GM18505 (cell line): Measurements from ENCODE around the gene CRHR1.
"Not testable (repeated sequence)": the region's sequence is repeated elsewhere in the genome, so short reads cannot be mapped to it uniquely, and the experiment has no call there.

Experiments used
- ATAC-seq: cut with Tn5 transposase; IDR thresholded peaks from one replicate; pipeline ENCODE4 v1.9.1; 2021; ENCODE audit not compliant: unreplicated experiment
- POLR2A ChIP-seq: IDR thresholded peaks from 4 replicates; pipeline ENCODE4 v1.6.1; 2011; ENCODE audit warnings: borderline replicate concordance; ENCODE audit not compliant: insufficient read depth, insufficient read length; ENCODE audit errors: extremely low read depth

Gene CRHR1

DNA sequence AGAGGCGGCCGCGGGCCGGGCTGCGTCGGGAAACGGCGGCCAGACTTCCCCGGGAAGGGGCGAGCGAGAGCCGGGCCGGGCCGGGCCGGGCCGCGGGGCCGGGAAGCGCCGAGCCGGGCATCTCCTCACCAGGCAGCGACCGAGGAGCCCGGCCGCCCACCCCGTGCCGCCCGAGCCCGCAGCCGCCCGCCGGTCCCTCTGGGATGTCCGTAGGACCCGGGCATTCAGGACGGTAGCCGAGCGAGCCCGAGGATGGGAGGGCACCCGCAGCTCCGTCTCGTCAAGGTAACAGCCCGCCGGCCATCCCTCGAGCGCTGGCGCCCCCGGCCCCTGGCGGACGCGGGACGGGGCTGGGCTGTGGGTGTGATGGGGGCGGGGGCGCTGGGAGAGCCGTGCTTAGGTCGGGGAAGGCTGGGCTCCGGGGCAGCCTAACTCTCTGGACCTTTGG, at the start of gene CRHR1:
TSS of gene CRHR1 (plus strand) at position 28 of the 448 bp plus-strand sequence. CDS start at position 253, 225 bp downstream.
- no peak for TF ChIP-seq POLR2A
- no peak for ATAC-seq

DNA sequence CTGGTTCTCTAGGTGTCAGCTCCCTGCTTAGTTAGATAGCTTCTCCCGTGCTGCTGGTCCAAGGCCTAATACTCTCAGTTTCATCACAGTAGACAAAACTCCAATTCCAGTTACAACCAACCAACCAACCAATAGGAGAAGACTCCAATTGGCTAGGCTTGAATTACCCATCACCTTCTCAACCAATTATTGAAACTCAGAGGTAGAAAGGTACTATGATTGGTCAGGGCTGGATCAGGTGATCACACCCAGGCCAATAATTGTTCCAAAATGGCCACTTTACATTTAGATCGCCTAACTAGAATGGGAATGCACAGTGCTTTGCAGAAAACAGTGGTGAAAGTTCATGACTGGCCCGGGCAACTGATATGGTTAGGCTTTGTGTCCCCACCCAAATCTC, 49.5 kb upstream of the CRHR1 start:
- no peak for ATAC-seq
- TF ChIP-seq POLR2A = no peak

DNA sequence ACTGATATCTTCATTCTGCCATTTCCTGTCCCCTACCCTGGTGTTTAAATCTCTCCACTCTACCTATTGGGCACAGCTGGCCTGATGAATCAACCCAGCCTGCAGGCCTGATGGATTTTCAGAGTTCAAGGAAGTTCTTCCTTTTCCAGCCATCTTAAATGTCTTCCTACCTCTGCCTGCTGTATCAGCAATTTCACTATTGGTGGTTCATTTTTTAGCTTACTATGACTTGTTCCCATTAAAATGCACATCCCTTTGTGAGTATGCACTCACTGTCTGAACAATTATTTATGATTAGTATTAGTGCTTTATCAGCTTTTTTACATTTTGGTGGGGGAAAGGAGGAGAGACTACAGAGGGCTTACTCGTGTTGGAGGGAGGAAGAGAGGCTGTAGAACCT, 48.6 kb upstream of the CRHR1 start:
- TF ChIP-seq POLR2A = no peak
- ATAC-seq = no peak

DNA sequence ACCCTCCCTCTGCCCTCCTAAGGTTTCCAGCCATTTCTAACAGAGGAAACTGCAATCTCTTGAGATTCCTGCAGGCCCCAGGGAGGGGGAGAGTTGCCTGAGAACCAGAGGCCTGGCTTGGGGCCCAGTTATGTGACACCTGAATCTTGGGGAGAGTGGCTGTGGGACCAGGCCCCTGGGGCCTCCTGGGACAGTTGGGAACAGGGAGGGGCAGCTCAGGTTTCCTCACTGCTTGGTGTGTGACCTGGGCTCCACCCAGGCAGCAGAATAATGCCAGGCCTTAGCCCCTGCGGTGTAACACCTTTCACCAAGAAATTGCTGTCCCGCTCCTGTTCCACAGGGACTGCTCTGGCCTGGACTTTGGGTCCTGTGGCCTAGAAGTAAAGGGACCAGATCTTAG, 44.3 kb upstream of the CRHR1 start:
- TF ChIP-seq POLR2A = no peak
- no peak for ATAC-seq

DNA sequence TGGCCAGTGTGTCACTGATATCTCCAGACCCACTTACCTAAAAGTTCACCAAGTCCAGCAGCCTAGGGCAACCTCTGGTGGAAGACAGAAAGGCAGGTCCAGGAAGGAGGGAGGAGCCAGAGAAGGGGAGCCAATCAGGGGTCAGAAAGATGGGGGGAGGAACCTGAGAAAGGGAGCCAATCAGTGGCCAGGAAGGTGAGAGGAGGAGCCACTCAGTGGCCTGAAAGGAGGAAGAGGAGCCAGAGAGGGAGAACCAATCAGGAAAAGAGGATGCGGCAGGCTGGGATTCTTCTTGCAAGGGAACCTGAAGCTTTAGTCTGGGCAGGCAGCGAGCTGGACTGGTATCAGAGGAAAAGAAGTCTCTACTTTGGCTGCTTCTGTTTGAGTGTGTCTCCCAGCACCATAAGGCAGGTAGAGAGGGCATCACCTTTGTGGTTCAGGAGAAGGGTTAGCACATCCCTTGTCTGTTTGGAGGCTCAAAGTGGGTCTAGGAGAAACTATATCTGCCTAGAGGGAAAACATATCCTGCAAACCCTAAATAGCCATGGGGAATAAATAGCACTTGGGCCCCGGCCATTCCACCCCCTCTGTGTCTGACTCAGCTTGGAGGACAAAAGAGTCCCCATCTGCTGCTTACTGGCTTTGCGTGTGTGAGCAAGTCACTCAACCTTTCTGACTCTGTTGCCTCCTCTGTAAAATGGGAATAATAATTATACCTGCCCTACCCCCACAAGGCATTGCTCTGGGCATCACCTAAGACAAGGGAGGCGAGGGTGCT, 43.4 kb upstream of the CRHR1 start:
- TF ChIP-seq POLR2A = no peak
- no peak for ATAC-seq

DNA sequence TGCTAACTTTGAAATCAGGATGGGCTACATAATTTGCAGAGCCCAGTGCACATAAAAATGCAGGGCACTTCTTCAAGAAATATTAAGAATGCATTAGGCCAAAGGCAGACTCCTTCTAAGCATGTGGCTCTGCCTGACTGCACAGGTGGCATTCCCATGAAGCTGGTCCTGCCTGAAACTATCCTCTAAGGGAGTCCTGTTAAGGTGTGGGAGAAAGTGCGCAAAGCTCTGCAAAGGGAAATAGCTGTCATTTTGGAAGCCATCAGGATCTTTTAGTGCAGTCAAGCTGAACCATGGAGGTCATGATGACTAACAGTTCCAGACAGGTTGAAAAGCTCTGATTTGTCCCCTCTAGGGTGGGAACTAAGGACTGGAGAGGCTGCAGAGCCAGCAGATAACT, 41.9 kb upstream of the CRHR1 start:
- ATAC-seq = no peak
- no peak for TF ChIP-seq POLR2A

DNA sequence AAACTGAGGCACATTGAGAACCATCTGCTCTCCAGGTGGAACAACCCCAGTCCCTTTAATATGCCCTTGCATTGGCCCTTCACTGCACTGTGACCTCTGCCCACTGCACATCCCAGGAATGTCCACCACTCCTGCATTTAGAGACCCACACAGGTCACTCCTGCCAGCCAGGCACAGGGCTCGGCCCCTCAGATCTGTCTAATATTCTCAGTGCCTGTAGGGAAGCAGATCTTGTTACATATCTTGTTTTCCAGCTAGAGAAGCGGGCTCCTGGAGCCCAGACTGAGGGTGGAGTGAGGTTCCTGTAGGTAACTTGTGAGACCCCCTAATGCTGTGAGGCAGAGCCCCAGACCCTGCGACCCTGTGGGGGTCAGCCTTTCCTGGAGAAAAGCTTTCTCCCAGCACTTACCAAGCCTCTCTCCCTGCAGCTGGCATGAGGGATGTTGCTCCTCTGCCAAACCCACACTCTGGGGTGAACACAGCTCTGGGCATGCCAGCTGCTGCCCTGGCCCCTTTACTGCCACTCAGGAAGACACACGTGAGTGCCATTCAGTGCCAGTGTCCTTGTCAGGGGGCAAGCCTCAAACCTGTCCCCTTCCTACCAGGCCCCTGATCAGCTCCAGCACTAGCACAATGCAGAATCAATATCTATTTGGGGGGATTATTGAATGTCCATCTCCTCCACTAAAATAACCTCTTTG, 40.3 kb upstream of the CRHR1 start:
- ATAC-seq = no peak
- no peak for TF ChIP-seq POLR2A

DNA sequence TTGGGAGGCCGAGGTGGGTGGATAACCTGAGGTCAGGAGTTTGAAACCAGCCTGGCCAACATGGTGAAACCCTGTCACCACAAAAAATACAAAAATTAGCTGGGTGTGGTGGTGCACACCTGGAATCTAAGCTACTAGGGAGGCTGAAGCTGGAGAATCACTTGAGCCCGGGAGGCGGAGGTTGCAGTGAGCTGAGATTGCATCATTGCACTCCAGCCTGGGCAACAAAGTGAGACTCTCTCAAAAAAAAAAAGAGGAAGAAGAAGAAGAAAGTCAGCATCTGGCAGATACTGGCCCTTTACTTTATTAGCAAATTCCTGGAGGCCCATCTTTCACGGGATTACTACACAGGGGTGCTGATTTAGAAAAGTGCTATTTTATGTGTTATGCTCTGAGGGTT, 39.3 kb upstream of the CRHR1 start:
- not testable (repeated sequence) for ATAC-seq

DNA sequence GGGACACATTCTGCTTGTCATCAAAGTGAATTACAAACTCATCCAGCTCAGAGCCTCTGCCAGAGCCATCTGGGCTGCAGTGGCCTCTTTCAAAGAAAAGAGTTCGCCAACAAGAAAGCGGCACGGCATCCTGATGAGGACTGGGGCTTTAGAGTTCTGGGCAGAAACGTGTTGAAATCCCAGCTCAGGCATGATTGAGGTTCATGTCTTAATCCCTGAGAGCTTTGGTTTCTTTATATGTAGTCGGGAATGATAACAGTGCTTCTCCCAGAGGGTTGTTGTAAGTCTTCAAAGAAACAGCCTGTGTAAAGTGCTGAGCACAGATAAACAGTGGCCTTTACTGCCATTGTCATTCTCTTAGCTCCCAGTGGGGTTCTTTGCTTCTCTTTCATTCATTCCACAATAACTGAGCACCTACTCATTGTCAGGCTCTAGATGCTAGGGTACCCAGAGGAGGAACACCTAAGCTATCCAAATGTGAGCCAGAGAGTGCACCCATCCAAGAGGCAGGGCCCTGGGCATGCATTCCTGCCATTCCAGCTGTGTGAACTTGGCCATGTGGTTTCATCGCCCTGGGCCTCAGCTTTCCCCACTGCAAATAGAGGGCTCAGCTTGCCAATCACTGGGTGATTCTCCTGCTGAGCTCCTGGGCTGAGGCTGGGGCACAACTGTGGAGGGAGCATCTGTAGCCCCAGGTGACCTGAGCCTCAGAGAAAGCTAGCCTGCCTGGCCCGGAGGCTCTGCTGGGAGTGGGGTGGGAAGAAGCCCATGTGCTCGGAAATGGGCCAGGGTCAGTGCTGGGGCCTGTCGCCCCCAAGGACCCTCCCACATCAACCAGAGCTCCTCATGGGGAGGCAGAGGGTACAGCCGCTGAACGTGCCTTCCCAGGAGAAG, 38.3 kb upstream of the CRHR1 start:
- ATAC-seq = no peak
- TF ChIP-seq POLR2A = no peak

DNA sequence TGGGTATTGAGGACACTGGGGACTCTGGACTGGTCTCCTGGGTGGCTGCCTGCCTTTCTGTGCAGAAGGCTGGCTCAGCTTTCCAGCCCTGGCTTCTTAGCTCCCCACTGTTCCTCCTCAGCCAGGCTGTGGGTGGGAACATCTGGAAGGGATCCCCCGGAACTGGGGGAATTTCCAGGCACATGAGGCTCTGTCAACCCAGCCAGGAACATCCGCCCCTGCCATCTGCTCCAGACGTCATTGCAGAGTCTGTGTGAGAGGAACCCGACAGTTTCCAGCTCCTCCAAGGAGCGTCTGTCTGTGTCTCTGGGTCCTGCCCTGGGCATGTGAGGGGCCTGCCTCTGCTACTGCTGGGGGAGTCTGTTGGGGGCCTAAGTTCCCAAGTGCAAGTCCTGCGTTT, 36.2 kb upstream of the CRHR1 start:
- no peak for TF ChIP-seq POLR2A
- ATAC-seq = no peak

DNA sequence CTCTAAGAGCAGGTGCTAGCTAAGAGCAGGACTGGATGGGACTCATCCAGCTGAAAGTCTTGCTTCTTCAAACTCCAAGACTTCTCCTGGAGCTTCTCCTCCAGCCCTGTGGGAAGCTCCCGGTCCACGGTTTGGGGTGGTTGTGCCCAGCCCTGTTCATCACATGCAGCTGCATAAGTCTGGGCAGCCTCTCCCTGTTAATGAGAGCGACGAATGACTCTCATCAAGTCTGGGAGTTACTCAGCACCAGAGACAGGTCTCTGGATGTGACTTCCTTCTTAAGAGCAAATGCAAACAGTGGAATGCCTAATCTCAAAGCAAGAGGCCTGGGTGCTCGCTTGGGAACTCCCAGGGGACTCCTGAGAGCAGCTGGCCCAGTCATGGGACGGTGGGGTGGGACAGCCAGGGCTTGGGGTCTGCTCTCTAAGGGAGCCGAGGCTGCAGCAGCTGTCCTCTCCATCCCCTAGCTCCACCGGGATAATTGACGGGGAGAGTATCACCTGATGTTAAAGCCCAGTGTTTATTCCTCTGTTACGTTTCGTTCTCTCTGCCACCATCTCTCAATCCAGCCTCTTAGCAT, 35.3 kb upstream of the CRHR1 start:
- no peak for ATAC-seq
- no peak for TF ChIP-seq POLR2A

DNA sequence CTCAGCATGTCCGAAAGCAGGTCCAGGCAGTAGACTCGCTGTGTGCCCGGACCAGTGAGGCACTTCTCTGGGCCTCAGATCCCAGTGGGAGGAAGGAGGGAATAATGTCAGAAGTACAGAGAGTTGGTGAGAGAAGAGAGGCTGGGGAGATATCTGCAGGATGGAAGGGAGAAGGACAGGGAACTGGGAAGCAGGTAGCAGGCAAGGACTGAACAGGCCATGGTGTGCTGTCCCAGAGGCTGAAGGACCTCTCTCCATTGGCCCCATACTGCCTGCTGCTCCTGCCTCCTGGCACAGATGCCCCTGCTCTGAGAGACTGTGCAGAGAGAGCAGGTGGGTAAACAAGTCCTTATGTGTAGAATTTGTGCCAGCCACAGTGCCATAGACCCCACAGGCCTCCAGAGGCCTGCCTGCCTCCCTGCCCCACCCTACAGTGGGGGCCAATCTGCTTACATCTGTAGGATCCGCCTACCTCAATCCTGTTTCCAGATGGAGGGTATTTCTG, 34.2 kb upstream of the CRHR1 start:
- no peak for TF ChIP-seq POLR2A
- no peak for ATAC-seq
